KBM-7 (cell line): Measurements from ENCODE around the gene TNP1.

Experiments used
- DNase-seq: peaks from one replicate; pipeline ENCODE4 v3.0.0-alpha.2; 2015
- in situ Hi-C: fragments of 300-500 bp; cut with MboI; formaldehyde crosslinking; loops from 2 replicates; pipeline ENCODE4 v1.14.3; 2020; ENCODE audit warnings: low sequenced_read_pairs, low pct_unique_long_range_greater_than_20kb, mixed read lengths

Gene TNP1

DNA sequence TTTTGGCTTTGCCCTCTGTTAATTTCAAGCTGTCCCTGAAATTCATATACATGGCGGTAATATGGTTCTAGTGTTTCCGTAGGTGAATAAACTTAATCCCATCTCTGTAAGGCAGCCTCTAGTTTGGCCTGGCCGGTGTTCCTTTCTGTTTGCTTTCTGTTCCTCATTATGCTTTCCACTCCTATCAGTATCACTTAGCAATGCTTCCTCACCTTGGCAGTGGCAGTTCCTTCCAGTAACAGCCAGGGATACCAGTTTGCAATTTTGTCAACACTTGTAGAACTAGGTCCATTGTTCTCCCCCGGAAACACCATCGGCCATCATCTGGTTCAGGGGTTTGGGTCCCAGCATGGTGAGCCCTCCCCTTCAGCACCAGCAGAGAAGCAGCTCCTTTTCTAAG, 18.2 kb upstream of the TNP1 start:
- in situ Hi-C loops: no loop called here

GRCh38 chr2:216877085-216877484, 17.2 kb upstream of the TNP1 start:
- no peak for DNase-seq

More for the DNA sequence above, 18.2 kb upstream of the TNP1 start:
- DNase-seq: no peak

DNA sequence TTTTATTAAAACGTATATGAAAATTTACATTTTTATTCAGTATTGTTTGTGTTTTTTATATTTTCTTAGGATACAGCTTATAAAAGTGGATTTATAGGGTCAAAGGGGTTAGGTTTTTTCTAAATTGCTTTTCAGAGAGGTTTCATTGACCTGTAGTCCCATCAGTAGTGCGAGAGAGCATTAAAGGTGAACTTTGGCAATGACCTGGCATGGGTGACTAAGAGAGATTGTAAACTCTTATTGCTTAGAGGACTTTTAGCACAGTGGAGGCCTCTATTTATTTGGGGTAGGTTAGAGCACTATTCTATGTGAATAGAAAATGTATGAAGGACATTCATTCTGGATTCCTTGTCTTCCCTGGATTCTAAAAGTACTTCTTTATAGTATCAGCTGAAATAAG, 16.0 kb upstream of the TNP1 start:
- no peak for DNase-seq
- in situ Hi-C loops: no loop called here

More at GRCh38 chr2:216877085-216877484, 17.2 kb upstream of the TNP1 start:
- in situ Hi-C loops: no loop called here

- in situ Hi-C loops: no loop called here
- DNase-seq: peak; percentile 47
These were observed 13.7 kb upstream of the TNP1 start for GRCh38 chr2:216873573-216873972.

DNA sequence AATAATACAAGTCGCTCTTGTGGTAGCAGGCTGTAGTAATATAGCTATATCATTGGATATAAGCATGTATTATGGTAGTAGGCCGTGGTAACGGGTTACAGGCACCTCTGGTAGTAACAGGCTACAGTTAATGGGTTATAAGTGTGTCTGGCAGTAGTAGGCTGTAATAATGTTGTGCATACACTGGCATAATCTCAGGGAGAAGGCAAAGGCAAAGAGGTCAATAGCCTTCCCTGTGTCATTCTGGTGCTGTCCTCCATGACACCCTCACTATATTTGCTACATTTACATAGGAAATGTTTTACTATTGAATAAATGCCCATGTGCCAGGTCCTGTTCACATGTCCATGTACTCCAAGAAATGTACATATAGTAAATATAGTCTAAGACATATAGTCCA, 12.8 kb upstream of the TNP1 start:
- in situ Hi-C loops: no loop called here
- no peak for DNase-seq

DNA sequence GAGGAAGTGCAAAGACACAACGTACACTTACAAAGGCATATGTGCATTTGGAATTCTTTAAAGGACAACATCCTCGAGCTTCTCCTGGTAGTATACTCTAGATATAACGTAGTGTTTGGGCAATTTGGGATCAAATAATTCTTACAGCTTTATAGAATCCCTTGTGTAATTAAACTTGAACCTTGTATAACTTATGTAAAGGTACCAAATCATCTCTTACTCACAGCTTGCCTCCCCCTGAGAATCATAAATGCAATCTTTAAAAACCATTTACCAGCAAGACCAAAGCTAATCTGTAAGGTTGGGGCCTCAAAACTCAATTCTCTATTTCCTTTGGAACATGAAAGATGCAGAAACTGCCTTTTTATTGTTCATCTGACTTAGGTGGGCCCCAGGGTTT, 12.2 kb upstream of the TNP1 start:
- in situ Hi-C loops: no loop called here

DNA sequence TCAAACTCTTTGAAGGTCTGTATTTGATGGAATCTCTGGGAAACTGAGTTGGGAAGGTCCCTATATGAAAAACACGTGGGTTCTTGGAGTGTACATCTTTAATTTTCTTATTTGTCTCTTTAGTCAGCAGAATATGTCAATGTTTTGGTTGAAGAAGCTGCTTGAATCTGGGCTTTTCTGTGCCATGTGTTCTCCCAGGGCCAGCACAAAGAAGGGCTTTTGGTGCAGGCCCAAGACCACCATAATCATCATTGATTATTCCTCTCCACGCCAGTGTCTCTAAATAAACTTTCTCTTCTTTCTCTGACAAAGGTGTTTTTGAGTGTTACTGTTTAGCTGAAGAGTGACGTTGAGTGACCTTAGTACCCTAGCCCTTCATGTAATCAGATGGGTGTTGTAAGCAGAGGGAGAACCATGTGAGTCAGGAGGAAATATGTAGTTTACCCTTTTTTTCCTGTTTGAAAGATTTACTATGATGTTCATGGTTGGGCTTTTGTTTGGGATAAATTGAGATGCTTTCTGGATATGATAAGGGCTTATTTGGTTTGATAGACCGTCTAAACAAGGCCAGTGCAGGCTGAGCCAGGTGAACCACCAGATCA, 11.6 kb upstream of the TNP1 start:
- in situ Hi-C loops: no loop called here
- DNase-seq: no peak

More for the DNA sequence above, 12.2 kb upstream of the TNP1 start:
- no peak for DNase-seq

DNA sequence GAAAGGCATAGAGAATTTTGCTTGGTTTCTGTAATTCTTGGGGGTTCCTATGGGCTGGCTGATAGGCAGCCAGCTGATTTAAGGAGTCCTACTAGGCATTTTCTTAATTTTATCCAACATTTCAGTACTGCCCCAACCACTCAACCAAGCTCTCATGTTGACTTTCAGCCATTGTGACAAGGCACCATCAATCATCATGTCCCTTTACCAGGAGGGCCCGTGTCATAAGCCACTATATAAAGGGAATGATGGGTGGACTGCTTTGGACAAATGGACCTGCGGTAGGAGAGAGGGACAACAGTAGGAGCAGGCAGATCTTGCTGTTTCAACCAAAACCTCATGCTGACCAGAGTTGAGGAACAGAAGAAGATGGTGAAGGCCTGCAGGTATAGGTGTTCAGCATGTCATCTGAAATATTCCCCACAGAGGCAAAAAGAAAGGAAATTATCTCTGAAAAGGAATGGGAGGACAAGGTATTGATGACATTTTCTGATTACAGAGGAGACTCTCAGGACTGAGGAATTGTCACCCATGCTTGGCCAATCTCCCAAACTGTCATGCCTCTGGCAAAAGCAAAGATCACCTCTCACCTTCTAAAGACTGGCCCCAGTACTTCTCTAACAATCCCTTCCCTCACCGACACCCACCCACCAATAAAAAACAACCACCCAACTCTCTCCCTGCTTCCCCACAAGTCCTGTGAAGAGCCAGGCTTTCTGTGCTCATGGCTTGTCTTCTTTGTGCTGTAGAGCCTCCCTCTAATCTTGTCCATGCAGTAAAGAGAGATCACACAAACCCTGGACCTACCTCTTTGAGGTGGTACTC, 10.9 kb upstream of the TNP1 start:
- in situ Hi-C loops: no loop called here
- no peak for DNase-seq

GRCh38 chr2:216866515-216867095, 6.7 kb upstream of the TNP1 start:
- no peak for DNase-seq
- in situ Hi-C loops: no loop called here

GRCh38 chr2:216865658-216866057, 5.8 kb upstream of the TNP1 start:
- no peak for DNase-seq
- in situ Hi-C loops: no loop called here

GRCh38 chr2:216863946-216864345, 4.1 kb upstream of the TNP1 start:
- in situ Hi-C loops: no loop called here
- DNase-seq: no peak

DNA sequence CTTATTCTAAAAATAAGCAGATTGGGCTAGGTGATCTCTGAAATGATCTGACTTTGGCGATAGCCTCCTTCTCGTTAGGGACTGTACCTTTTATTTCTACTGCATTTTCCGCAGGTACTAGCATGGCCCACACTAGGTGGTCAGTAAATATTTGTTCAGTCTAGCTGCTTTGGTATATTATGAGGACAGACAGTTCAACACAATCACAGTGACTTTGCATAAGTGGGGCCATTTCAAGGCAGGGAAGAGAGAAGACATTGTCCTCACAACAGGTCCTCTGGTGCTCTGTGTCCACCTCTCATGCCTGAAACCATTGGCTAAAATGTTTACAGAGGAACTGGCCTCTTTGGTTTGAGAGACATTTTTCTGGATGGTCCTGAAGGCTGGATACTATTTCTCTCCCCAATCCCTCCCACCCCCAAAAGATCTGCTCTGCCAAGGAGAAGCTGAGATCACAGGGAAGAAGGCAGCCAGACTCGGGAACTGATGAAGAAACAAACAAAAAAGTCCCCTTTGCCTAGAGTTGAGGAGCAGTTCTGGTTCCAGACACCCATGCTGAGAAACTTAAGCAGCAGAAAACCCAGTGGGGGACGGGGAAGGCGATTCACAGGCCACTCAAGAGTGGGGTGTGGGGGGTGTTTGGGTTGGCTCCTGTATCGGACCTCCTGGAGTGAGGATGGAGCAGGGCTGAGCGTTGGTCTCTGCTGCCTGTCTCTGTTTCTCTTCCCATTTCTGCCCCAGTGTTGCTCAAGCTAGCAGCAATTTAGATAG, 2.9 kb upstream of the TNP1 start:
- in situ Hi-C loops: no loop called here
- no peak for DNase-seq

- in situ Hi-C loops: no loop called here
- no peak for DNase-seq
These were observed 718 bp upstream of the TNP1 start for GRCh38 chr2:216860426-216861137.

DNA sequence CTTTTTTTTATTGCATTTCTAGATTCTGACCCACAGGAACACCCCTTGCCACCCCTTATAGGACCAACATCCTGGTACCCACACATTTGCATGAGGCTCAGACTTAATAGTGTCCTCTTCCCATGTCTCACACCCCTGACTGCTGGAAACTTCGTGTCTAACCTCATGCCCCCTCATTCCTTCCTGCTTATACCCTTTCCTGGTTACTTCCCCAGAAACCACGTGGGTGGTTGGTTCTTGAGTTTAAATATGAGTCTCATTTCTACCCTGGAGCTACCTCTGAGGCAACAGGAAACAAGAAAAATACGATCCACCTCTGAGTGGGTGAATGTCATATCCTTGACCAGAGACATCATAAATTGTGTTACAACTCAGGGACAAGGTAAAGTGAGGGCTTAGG, 1.6 kb downstream of the TNP1 start:
- in situ Hi-C loops: no loop called here
- no peak for DNase-seq

DNA sequence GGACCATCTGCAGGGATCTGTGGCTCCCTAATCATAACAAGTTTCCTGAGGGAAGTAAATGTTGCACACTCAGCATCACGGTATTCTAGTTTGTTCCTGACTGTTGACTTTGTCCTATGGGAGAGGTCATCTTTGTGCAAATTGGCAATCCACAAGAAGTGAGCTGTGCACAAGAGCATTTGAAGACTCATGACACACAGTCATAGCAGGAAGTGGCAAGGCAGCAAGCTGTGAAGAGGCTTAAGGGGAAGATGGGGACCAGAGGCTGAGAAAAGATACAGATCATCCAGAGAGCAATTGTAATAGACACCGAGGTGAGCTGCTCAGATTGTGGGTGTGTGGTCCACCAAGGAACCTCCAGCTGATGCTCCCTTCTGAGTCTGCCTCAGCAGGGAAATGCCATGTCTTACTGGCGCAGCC, 2.7 kb downstream of the TNP1 start:
- DNase-seq: no peak
- in situ Hi-C loops: no loop called here

DNA sequence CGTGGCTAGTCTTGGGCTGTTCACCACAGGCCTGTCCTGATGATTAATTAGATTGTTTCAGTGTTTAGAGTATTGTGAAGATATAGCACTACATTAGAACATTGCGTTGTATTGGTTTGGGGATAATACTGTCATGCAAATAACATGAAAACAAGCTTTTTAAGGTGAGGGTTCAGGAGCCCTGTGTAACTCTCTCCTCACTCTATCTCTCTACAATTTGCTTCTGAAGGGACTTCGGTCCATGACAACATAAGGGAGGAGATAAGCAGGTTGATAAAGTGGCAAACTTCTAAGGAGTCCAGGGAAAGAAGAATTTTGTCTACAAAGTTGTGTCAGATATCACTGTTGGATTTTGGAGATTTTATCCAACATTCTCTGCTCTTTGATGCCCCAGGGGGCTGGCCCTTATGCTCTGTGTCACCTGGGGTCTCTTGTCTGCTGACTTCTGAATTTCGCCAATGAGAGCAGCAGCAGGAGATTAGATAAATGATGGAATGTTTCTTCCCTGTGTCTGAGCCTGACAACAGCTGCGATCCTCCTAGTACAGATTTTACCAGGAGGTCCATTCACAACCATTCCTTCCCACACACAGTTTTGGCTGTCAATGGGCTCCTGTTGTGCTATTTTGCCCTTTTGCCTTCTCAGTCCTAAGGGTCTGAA, 3.3 kb downstream of the TNP1 start:
- in situ Hi-C loops: no loop called here
- DNase-seq: no peak

GRCh38 chr2:216855605-216856004, 4.3 kb downstream of the TNP1 start:
- no peak for DNase-seq
- in situ Hi-C loops: no loop called here

DNA sequence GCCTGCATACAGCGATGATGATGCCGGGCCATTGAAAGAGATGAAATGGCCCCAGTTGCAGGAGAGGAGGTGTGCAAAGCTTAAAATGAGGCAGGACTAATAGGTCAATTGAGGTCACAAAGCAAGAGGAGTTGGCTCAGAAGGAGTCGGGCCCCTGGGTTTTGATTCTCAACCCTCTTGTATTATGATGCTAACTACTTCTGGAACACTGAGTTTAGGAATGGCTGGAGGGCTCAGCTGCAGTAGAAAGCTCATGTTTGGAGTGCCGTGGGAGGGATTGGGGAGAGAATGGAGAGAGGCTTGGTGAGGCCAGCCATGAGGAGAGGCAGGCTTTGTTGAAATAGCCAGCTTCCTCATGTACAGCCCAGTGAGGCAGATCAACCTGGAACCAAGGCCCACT, 4.8 kb downstream of the TNP1 start:
- in situ Hi-C loops: no loop called here
- DNase-seq: no peak
